Esophagus squamous epithelium (tissue), 4 donors: Measurements from ENCODE around the gene RBM39.

ENCODE experiments used
- POLR2A ChIP-seq, 4 donors: fragments of 450-650 bp; IDR thresholded peaks; one replicate each; pipeline ENCODE4 v1.6.1; 2017; ENCODE audit warnings: antibody characterized with exemption in 4 of 4, mild to moderate bottlenecking in 4 of 4, moderate library complexity in 3 of 4
- TF ChIP-seq, protein P1 (sequence below), 6 experiments: fragments of 450-650 bp in 4 of 6; fragments of 200-600 bp in 2 of 6; sonication (generic) in 2 of 6; IDR thresholded peaks; one replicate each; pipeline ENCODE4 v1.5.1; 2016 to 2019; ENCODE audit warnings: antibody characterized with exemption in 6 of 6, mild to moderate bottlenecking in 4 of 6, moderate library complexity in 4 of 6

DNA sequence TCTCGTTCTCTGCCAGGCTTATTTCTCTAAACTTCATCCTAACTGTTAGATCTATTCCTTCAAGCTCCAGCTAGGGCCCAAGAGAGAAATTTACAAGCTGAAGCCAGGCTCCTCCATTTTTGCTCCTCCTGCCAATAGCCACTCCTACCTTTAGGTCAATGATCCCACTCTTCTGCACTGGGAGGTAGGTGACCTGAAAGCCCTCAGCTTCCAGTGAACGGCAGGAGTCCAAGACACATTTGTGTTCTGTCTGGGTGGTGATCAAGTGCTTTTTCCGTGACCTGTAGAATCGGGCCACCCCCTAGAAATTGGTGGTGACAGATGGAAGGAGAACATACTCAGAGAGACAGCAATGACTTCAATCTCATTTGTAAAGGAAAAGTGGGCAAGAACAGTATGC, 51.8 kb downstream of the RBM39 start:
- TF ChIP-seq POLR2A (IDR thresholded peaks at IDR 0.05): no peak
- TF ChIP-seq, protein P1, sequence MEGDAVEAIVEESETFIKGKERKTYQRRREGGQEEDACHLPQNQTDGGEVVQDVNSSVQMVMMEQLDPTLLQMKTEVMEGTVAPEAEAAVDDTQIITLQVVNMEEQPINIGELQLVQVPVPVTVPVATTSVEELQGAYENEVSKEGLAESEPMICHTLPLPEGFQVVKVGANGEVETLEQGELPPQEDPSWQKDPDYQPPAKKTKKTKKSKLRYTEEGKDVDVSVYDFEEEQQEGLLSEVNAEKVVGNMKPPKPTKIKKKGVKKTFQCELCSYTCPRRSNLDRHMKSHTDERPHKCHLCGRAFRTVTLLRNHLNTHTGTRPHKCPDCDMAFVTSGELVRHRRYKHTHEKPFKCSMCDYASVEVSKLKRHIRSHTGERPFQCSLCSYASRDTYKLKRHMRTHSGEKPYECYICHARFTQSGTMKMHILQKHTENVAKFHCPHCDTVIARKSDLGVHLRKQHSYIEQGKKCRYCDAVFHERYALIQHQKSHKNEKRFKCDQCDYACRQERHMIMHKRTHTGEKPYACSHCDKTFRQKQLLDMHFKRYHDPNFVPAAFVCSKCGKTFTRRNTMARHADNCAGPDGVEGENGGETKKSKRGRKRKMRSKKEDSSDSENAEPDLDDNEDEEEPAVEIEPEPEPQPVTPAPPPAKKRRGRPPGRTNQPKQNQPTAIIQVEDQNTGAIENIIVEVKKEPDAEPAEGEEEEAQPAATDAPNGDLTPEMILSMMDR (IDR thresholded peaks at IDR 0.05): no peak
